GM12878 (cell line): ENCODE results near the gene MYBBP1A. TPM values are rescaled to one million over a fixed set of nuclear protein-coding genes. Genes with fewer than 3 reads are reported as not detected.

Experiments used
- ATAC-seq: fragments of 200-7000 bp; cut with Tn5 transposase; 3 replicates; pipeline ENCODE4 v1.9.1; 2020; ENCODE audit warnings: mild to moderate bottlenecking, moderate library complexity
- BruUV-seq: library from RNA; stranded (reverse); fragments of 400-500 nt; replicated peaks from 2 replicates; lab custom pipeline; 2021; lab: Mats Ljungman, UMichigan
- CTCF ChIA-PET: fragments of 300-600 bp; sonication (Branson Sonifier 250); formaldehyde crosslinking; extraction: SDS; loops from one replicate; lab custom pipeline; 2021; ENCODE audit warnings: inconsistent platforms; lab: Yijun Ruan, JAX
- POLR2A ChIA-PET: fragments of 350-600 bp; formaldehyde crosslinking; extraction: SDS; loops from one replicate; lab custom pipeline; 2021; ENCODE audit warnings: inconsistent platforms; lab: Charles Lee
- RAD21 ChIA-PET: fragments of 300-600 bp; sonication (Branson Sonifier 250); formaldehyde crosslinking; loops from one replicate; lab custom pipeline; 2023; ENCODE audit warnings: antibody characterized with exemption; ENCODE audit not compliant: unreplicated experiment; lab: Charles Lee
- SMC1A ChIA-PET: fragments of 300-600 bp; sonication (Branson Sonifier 250); formaldehyde crosslinking; loops from one replicate; lab custom pipeline; 2023; ENCODE audit not compliant: unreplicated experiment, uncharacterized antibody; lab: Charles Lee
- DNase-seq: peaks from one replicate; pipeline ENCODE4 v3.0.0-alpha.2; 2011; ENCODE audit warnings: low read depth, low spot score
- FAIRE-seq: peaks from 3 replicates; lab custom pipeline; 2011; peaks lifted over from hg19 to GRCh38; lab: Jason Lieb, UNC
- H2AFZ ChIP-seq: 2 replicates; pipeline ENCODE4 v1.6.0; 2011; ENCODE audit warnings: low read depth, low read length, control low read depth; ENCODE audit not compliant: control insufficient read depth
- H3K27ac ChIP-seq: 2 replicates; pipeline ENCODE4 v1.5.1; 2011; ENCODE audit warnings: control low read depth; ENCODE audit not compliant: control insufficient read depth, insufficient read depth
- H3K27me3 ChIP-seq, 2 experiments: replicated peaks in 1 of 2; 2 replicates each; pipeline versions ENCODE4 v1.6.0 to v1.6.1; 2011; ENCODE audit warnings: low read length in 1 of 2; ENCODE audit not compliant: control insufficient read depth in 2 of 2, insufficient read depth in 2 of 2
- H3K36me3 ChIP-seq, 2 experiments: 2 replicates each; pipeline ENCODE4 v1.5.1; 2011; ENCODE audit warnings: low read length in 1 of 2; ENCODE audit not compliant: control insufficient read depth in 2 of 2, insufficient read depth in 2 of 2
- H3K4me1 ChIP-seq: 2 replicates; pipeline ENCODE4 v1.6.1; 2011; ENCODE audit warnings: mild to moderate bottlenecking, low read length, moderate library complexity, mixed read lengths; ENCODE audit not compliant: control insufficient read depth, insufficient read depth
- H3K4me2 ChIP-seq: 2 replicates; pipeline ENCODE4 v1.6.0; 2011; ENCODE audit warnings: control low read depth; ENCODE audit not compliant: control insufficient read depth, insufficient read depth
- H3K4me3 ChIP-seq: fragments of 200-600 bp; sonication (generic); 2 replicates; pipeline ENCODE4 v1.5.1; 2016
- H3K79me2 ChIP-seq: 2 replicates; pipeline ENCODE4 v1.6.0; 2011; ENCODE audit warnings: low read length; ENCODE audit not compliant: control insufficient read depth, insufficient read depth
- H3K9ac ChIP-seq: 2 replicates; pipeline ENCODE4 v1.8.0; 2011; ENCODE audit warnings: low read length, control low read depth, mixed read lengths; ENCODE audit not compliant: control insufficient read depth, insufficient read depth
- H3K9me3 ChIP-seq: replicated peaks from 3 replicates; pipeline ENCODE4 v1.5.1; 2011; ENCODE audit warnings: mild to moderate bottlenecking, low read length; ENCODE audit not compliant: control insufficient read depth, insufficient read depth
- H4K20me1 ChIP-seq: 2 replicates; pipeline ENCODE4 v1.6.0; 2011; ENCODE audit not compliant: control insufficient read depth, insufficient read depth
- BHLHE40 ChIP-seq, 2 experiments: fragments of 450-650 bp in 1 of 2; IDR thresholded peaks; 2 replicates each; pipeline ENCODE4 v1.6.1; 2011 to 2017; ENCODE audit warnings: low read depth in 2 of 2, borderline replicate concordance in 1 of 2, improper control_type of control experiment in 1 of 2, low read length in 1 of 2, mild to moderate bottlenecking in 1 of 2
- BRCA1 ChIP-seq: IDR thresholded peaks from 2 replicates; pipeline ENCODE4 v1.6.1; 2011; ENCODE audit warnings: low read depth, low read length, improper control_type of control experiment
- DPF2 ChIP-seq: fragments of 450-650 bp; IDR thresholded peaks from 2 replicates; pipeline ENCODE4 v1.6.1; 2017; ENCODE audit warnings: mild to moderate bottlenecking
- EGR1 ChIP-seq, 2 experiments: IDR thresholded peaks; 1 replicate in 1 of 2; 2 replicates in 1 of 2; pipeline ENCODE4 v1.6.1; 2011 to 2012; ENCODE audit warnings: low read depth in 2 of 2, low read length in 2 of 2, borderline replicate concordance in 1 of 2, mild to moderate bottlenecking in 1 of 2, moderate library complexity in 1 of 2
- HDAC6 ChIP-seq: fragments of 200-600 bp; sonication (generic); IDR thresholded peaks from one replicate; pipeline ENCODE4 v1.8.0; 2017; ENCODE audit warnings: antibody characterized with exemption; ENCODE audit not compliant: unreplicated experiment
- IRF4 ChIP-seq: IDR thresholded peaks from 2 replicates; pipeline ENCODE4 v1.6.1; 2011; ENCODE audit warnings: low read depth, low read length
- LARP7 ChIP-seq: fragments of 450-650 bp; IDR thresholded peaks from 2 replicates; pipeline ENCODE4 v1.6.1; 2017; ENCODE audit warnings: mild to moderate bottlenecking
- WGBS: methylation state at CpG from one replicate; pipeline ENCODE4 v1.1.6; 2016; ENCODE audit warnings: low lambda C conversion rate; ENCODE audit not compliant: insufficient replicate concordance, insufficient coverage; ENCODE audit errors: missing lambda C conversion rate; 5-methylcytosine and 5-hydroxymethylcytosine counted together
- in situ Hi-C: fragments of 300-500 bp; cut with MboI; formaldehyde crosslinking; loops from 9 replicates; pipeline ENCODE4 v1.14.3; 2018; ENCODE audit warnings: mixed read lengths
- intact Hi-C: fragments of 100-400 bp; cut with micrococcal nuclease; formaldehyde crosslinking; loops from one replicate; pipeline ENCODE4 v1.14.2; 2022; ENCODE audit not compliant: unreplicated experiment
- polyA plus RNA-seq, 11 experiments: library from polyadenylated mRNA; depleted of rRNA in 4 of 11; unstranded in 6 of 11; stranded (reverse) in 5 of 11; fragments of >200 nt; fragmentation: Nextera tagmentation in 4 of 11; fragmentation: Illumina TruSeq in 1 of 11; extraction: Ambion mirVana in 4 of 11; extraction: Trizol in 1 of 11; gene quantifications; 1 replicate in 1 of 11; 2 replicates in 10 of 11; pipeline versions ENCODE4 v1.2.1 to v1.2.3, GENCODE V29; 2011 to 2016; ENCODE audit warnings: inconsistent platforms in 2 of 11, missing spikeins in 2 of 11, low read depth in 1 of 11
- total RNA-seq, 4 experiments: library from RNA; depleted of rRNA in 3 of 4; stranded (reverse); fragments of >200 nt in 3 of 4; fragmentation: Illumina TruSeq in 1 of 4; extraction: Trizol in 1 of 4; gene quantifications; 2 replicates each; pipeline versions ENCODE4 v1.2.1 to v1.2.3, GENCODE V29; 2013 to 2021

The MYBBP1A gene
- total and polyA plus RNA-seq, 10 of the 15 experiments (the other 5 are each of a cell fraction or from before 2014, with no cell fraction given), result 2.5 to 121 (median 71.6) TPM

DNA sequence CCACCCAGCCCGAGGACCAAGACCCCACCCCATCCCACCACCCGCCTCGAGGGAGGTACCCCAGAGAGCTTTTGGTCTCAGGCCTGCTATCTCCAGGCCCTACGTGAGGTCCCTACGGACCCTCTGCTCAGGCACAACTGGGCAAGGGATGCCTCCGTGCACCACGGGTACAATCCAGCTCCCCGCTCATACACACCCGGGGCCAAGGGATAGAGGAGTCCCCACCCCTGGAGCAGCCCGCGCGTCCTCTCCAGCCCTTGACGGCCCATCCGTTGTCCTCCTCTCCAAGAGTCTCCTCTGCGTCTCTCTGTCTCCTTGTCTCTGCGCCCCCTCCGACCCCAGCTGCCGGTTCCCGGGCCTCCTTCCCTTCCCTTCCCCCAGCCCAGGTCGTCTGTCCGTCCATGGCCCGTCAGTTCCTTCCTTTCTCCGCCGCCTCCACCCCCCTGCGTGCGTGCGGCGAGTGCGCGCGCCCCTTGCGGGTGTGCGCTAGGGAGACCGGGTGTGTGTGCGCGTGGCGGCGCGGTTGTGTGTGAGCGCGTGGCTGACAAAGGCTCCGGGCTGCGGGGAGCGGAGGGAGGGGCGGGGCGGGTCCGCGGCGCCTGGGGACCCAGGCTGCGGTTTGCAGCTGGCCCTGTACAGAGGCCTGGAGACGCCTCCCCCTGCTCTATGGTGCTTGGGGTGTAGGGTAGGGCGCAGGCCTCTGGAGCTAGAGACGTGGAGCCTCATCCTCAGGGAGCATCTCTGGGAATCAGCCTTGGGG, 55.6 kb downstream of the MYBBP1A start:
- POLR2A ChIA-PET, result interaction anchor here (0.5 kb wide), 1 partner anchor 68 kb away, joined by 6 read pairs; no protein-coding TSS in a partner anchor
- SMC1A ChIA-PET, result no interaction called here
- Histone ChIP-seq H3K9me3 (no peaks in the 10 kb centered on the region), H4K20me1 (no peaks in the 10 kb centered on the region), H3K4me2 (peak overlapping the region; percentile 38; the same call in 1 of the 2 replicates), H3K4me1 (peaks cover 11% of the 10 kb centered on the region; the same call in 1 of the 2 replicates), H3K9ac (no peak overlapping the region), H3K27me3 (peaks cover 11 to 16% of the 10 kb centered on the region in 2 experiments), H3K79me2 (no peaks in the 10 kb centered on the region), H3K4me3 (no peak overlapping the region), H3K27ac (no peak overlapping the region), H3K36me3 (no peaks in the 10 kb centered on the region), H2AFZ (no peak overlapping the region)
- RAD21 ChIA-PET, result no interaction called here
- CTCF ChIA-PET, result no interaction called here
- intact Hi-C loops, result no loop called here
- 8% methylated on average over 50 of the region's 53 CpGs for WGBS
- no peak for FAIRE-seq
- TF ChIP-seq HDAC6, result peak; percentile 79
- no peak for TF ChIP-seq IRF4
- DNase-seq, result no peak
- ATAC-seq, result no peak
- BruUV-seq, result no TSS peak
- in situ Hi-C loops, result no loop called here

GRCh38 chr17:4498461-4499397, 56.5 kb downstream of the MYBBP1A start, which contains the start of gene SPNS2:
TSS of gene SPNS2 (plus strand) at chr17:4498881. CDS start at chr17:4499048, 167 bp downstream.
- no peaks in the 10 kb centered on the region for H3K79me2 ChIP-seq
- H3K9ac ChIP-seq, result no peak within 1 kb of the TSS
- in situ Hi-C loops, result no loop called here
- peak; percentile 74 to 88; a peak in 3 of 4 replicates for TF ChIP-seq BHLHE40 (IDR thresholded peaks at IDR 0.05; ENCODE audit: borderline replicate concordance in 1 of 2, low read depth in 2 of 2, low read length in 1 of 2)
- TF ChIP-seq BRCA1, result no peak
- no peak for TF ChIP-seq EGR1 (IDR thresholded peaks at IDR 0.05; ENCODE audit: borderline replicate concordance in 1 of 2, low read depth in 2 of 2, low read length in 2 of 2)
- no peak for TF ChIP-seq DPF2
- no peak for TF ChIP-seq LARP7
- intact Hi-C loops, result no loop called here
- H2AFZ ChIP-seq, result no peak within 1 kb of the TSS
- no TSS peak for BruUV-seq
- H3K9me3 ChIP-seq, result no peaks in the 10 kb centered on the region
- ChIA-PET SMC1A (no interaction called here), CTCF (no interaction called here), POLR2A (no interaction called here), RAD21 (no interaction called here)
- H3K27ac ChIP-seq, result no peak within 1 kb of the TSS
- H3K27me3 ChIP-seq, result peaks cover 11 to 16% of the 10 kb centered on the region in 2 experiments
- peak within 1 kb of the TSS; percentile 44; the same call in 1 of the 2 replicates for H3K4me2 ChIP-seq
- 2% methylated on average over 41 of the region's 117 CpGs for WGBS
- peaks cover 11% of the 10 kb centered on the region; the same call in 1 of the 2 replicates for H3K4me1 ChIP-seq
- no peaks in the 10 kb centered on the region for H4K20me1 ChIP-seq
- peak within 1 kb of the TSS; percentile 41; the same call in 1 of the 2 replicates for H3K4me3 ChIP-seq
- no peaks in the 10 kb centered on the region for H3K36me3 ChIP-seq
- DNase-seq, result no peak
- no peak for FAIRE-seq
- peak; percentile 84 for ATAC-seq
